Tibial nerve (tissue), 4 donors: Measurements from ENCODE around the gene EPPIN.

Experiments used
- CTCF ChIP-seq, 5 experiments: fragments of 200-600 bp in 3 of 5; fragments of 450-650 bp in 2 of 5; sonication (generic) in 3 of 5; IDR thresholded peaks; one replicate each; pipeline ENCODE4 v1.5.1; 2016 to 2019; ENCODE audit warnings: antibody characterized with exemption in 5 of 5, mild to moderate bottlenecking in 3 of 5, moderate library complexity in 2 of 5
- EP300 ChIP-seq, 2 donors: sonication (generic); formaldehyde crosslinking; IDR thresholded peaks; one replicate each; pipeline ENCODE4 v1.6.1; 2017; ENCODE audit warnings: antibody characterized with exemption in 2 of 2, mild to moderate bottlenecking in 1 of 2
- POLR2A ChIP-seq, 2 donors: fragments of 450-650 bp; IDR thresholded peaks; one replicate each; pipeline ENCODE4 v1.6.1; 2017; ENCODE audit warnings: antibody characterized with exemption in 2 of 2, mild to moderate bottlenecking in 2 of 2, moderate library complexity in 2 of 2

GRCh38 chr20:45495501-45495941, 51.7 kb downstream of the EPPIN start:
- no peak for TF ChIP-seq CTCF (IDR thresholded peaks at IDR 0.05)
- no peak for TF ChIP-seq POLR2A (IDR thresholded peaks at IDR 0.05)
- TF ChIP-seq EP300 (IDR thresholded peaks at IDR 0.05): no peak
